Uterus (tissue), 2 donors: ENCODE measurements around the gene DCAF10.

Experiments used
- POLR2A ChIP-seq, 2 donors: fragments of 450-650 bp; IDR thresholded peaks; one replicate each; pipeline ENCODE4 v1.6.1; 2016; ENCODE audit warnings: antibody characterized with exemption in 2 of 2, mild to moderate bottlenecking in 1 of 2, moderate library complexity in 1 of 2
- TF ChIP-seq, protein P1 (sequence below), 4 experiments: fragments of 200-600 bp in 2 of 4; fragments of 450-650 bp in 2 of 4; sonication (generic) in 2 of 4; IDR thresholded peaks; one replicate each; pipeline ENCODE4 v1.5.1; 2016 to 2019; ENCODE audit warnings: antibody characterized with exemption in 4 of 4, mild to moderate bottlenecking in 2 of 4, moderate library complexity in 1 of 4

DNA sequence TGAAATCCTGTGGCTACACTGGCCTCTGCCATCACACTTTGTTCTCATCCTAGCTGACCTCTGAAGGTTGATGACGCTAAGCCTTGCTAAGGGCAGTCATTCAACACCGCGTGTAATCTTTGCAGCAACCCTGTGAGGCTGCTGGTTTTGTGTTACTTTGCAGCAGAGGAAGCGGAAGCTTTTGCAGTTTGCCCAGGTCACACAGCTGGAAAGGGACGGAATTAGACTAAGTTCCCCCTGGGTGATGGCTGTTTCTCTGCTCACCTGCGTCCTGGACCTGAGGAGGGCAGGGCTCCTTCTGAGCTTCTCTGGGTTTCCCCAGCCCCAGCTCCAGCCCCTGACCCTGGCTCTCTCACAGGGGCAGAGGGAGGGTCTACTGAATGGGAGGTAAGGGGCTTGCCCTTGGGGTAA is 110.7 kb downstream of the DCAF10 start:
- TF ChIP-seq, protein P1, sequence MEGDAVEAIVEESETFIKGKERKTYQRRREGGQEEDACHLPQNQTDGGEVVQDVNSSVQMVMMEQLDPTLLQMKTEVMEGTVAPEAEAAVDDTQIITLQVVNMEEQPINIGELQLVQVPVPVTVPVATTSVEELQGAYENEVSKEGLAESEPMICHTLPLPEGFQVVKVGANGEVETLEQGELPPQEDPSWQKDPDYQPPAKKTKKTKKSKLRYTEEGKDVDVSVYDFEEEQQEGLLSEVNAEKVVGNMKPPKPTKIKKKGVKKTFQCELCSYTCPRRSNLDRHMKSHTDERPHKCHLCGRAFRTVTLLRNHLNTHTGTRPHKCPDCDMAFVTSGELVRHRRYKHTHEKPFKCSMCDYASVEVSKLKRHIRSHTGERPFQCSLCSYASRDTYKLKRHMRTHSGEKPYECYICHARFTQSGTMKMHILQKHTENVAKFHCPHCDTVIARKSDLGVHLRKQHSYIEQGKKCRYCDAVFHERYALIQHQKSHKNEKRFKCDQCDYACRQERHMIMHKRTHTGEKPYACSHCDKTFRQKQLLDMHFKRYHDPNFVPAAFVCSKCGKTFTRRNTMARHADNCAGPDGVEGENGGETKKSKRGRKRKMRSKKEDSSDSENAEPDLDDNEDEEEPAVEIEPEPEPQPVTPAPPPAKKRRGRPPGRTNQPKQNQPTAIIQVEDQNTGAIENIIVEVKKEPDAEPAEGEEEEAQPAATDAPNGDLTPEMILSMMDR (IDR thresholded peaks at IDR 0.05): no peak
- TF ChIP-seq POLR2A (IDR thresholded peaks at IDR 0.05): no peak
